ENCODE measurements around the gene SLC28A3. TPM values are rescaled to one million over a fixed set of nuclear protein-coding genes. Genes with fewer than 3 reads are reported as not detected.

The SLC28A3 gene
- total RNA-seq, 1 experiment from 2014 or later, result not detected

- ATAC-seq (no peak), DNase-seq (no peak)
- Histone ChIP-seq H3K9me2 (replicated peaks; ENCODE audit: low read length) (no peaks in the 10 kb centered on the region), H3K4me2 (ENCODE audit: low read length) (no peak overlapping the region), H3K4me1 (ENCODE audit: insufficient read depth, low read length) (no peaks in the 10 kb centered on the region), H3K9ac (ENCODE audit: low read length) (no peak overlapping the region), H3K9me3 (ENCODE audit: low read length) (no peaks in the 10 kb centered on the region), H2AFZ (ENCODE audit: low read length) (no peak overlapping the region), H3K27ac (ENCODE audit: low read length) (no peak overlapping the region), H4K20me1 (ENCODE audit: low read length) (no peaks in the 10 kb centered on the region), H3F3A (ENCODE audit: low read length, unreplicated experiment) (no peaks in the 10 kb centered on the region), H3K4me3 (ENCODE audit: low read length) (no peak overlapping the region), H3K79me2 (ENCODE audit: low read length) (no peaks in the 10 kb centered on the region), H3K36me3 (ENCODE audit: low read depth, low read length) (no peaks in the 10 kb centered on the region), H3K27me3 (ENCODE audit: low read length) (peaks cover 7% of the 10 kb centered on the region; the same call in 1 of the 2 replicates)
- TF ChIP-seq EZH2 (IDR thresholded peaks at IDR 0.05; ENCODE audit: low read length, unreplicated experiment) (no peak), EZH2phosphoT487 (IDR thresholded peaks at IDR 0.05; ENCODE audit: borderline replicate concordance, low read length) (no peak), CTCF (conservative IDR thresholded peaks at IDR 0.05; ENCODE audit: low read depth, low read length) (no peak)
- CTCF ChIA-PET, result no interaction called here
- BruUV-seq (replicated peaks), result no TSS peak
- POLR2A ChIA-PET (ENCODE audit: unreplicated experiment), result no interaction called here
- intact Hi-C loops (cut with micrococcal nuclease), result no loop called here
Observed at GRCh38 chr9:84270847-84271530, 69.6 kb downstream of the SLC28A3 start.

- Histone ChIP-seq H3K27ac (ENCODE audit: low read length) (no peak overlapping the region), H3K9me3 (ENCODE audit: low read length) (no peaks in the 10 kb centered on the region), H3K36me3 (ENCODE audit: low read depth, low read length) (no peaks in the 10 kb centered on the region), H3K9me2 (replicated peaks; ENCODE audit: low read length) (no peaks in the 10 kb centered on the region), H3K4me2 (ENCODE audit: low read length) (no peak overlapping the region), H3K4me1 (ENCODE audit: insufficient read depth, low read length) (no peaks in the 10 kb centered on the region), H3K27me3 (ENCODE audit: low read length) (0 out of 2 replicates have a peak, but pooled peaks cover 5% of the 10 kb centered on the region), H3K4me3 (ENCODE audit: low read length) (no peak overlapping the region), H3K79me2 (ENCODE audit: low read length) (no peaks in the 10 kb centered on the region), H3F3A (ENCODE audit: low read length, unreplicated experiment) (no peaks in the 10 kb centered on the region), H4K20me1 (ENCODE audit: low read length) (no peaks in the 10 kb centered on the region), H2AFZ (ENCODE audit: low read length) (no peak overlapping the region), H3K9ac (ENCODE audit: low read length) (no peak overlapping the region)
- POLR2A ChIA-PET (ENCODE audit: unreplicated experiment), result no interaction called here
- no TSS peak for BruUV-seq (replicated peaks)
- CTCF ChIA-PET, result no interaction called here
- ATAC-seq (no peak), DNase-seq (no peak)
- TF ChIP-seq EZH2 (IDR thresholded peaks at IDR 0.05; ENCODE audit: low read length, unreplicated experiment), result no peak
- TF ChIP-seq EZH2phosphoT487 (IDR thresholded peaks at IDR 0.05; ENCODE audit: borderline replicate concordance, low read length), result no peak
- no peak for TF ChIP-seq CTCF (conservative IDR thresholded peaks at IDR 0.05; ENCODE audit: low read depth, low read length)
- intact Hi-C loops (cut with micrococcal nuclease), result no loop called here
Observed at GRCh38 chr9:84266087-84266561, 74.4 kb downstream of the SLC28A3 start.

GRCh38 chr9:84264307-84265029 lies 76.1 kb downstream of the SLC28A3 start:
- Histone ChIP-seq H2AFZ (ENCODE audit: low read length) (no peak overlapping the region), H3K9ac (ENCODE audit: low read length) (no peak overlapping the region), H3F3A (ENCODE audit: low read length, unreplicated experiment) (no peaks in the 10 kb centered on the region), H3K4me1 (ENCODE audit: insufficient read depth, low read length) (no peaks in the 10 kb centered on the region), H3K9me2 (replicated peaks; ENCODE audit: low read length) (no peaks in the 10 kb centered on the region), H3K4me2 (ENCODE audit: low read length) (no peak overlapping the region), H3K79me2 (ENCODE audit: low read length) (no peaks in the 10 kb centered on the region), H3K36me3 (ENCODE audit: low read depth, low read length) (no peaks in the 10 kb centered on the region), H3K4me3 (ENCODE audit: low read length) (no peak overlapping the region), H3K27me3 (ENCODE audit: low read length) (0 out of 2 replicates have a peak, but pooled peaks cover 5% of the 10 kb centered on the region), H3K9me3 (ENCODE audit: low read length) (no peaks in the 10 kb centered on the region), H4K20me1 (ENCODE audit: low read length) (no peaks in the 10 kb centered on the region), H3K27ac (ENCODE audit: low read length) (no peak overlapping the region)
- ChIA-PET POLR2A (ENCODE audit: unreplicated experiment) (no interaction called here), CTCF (no interaction called here)
- no peak for ATAC-seq
- TF ChIP-seq EZH2 (IDR thresholded peaks at IDR 0.05; ENCODE audit: low read length, unreplicated experiment), result no peak
- no peak for TF ChIP-seq CTCF (conservative IDR thresholded peaks at IDR 0.05; ENCODE audit: low read depth, low read length)
- TF ChIP-seq EZH2phosphoT487 (IDR thresholded peaks at IDR 0.05; ENCODE audit: borderline replicate concordance, low read length), result no peak
- DNase-seq, result no peak
- intact Hi-C loops (cut with micrococcal nuclease), result loop anchor here (5.0 kb wide), 3 partner anchors 282 to 427 kb away; partner anchors contain the start of genes HNRNPK, KIF27 and RMI1
- BruUV-seq (replicated peaks), result no TSS peak
